Upper lobe of left lung (tissue), 4 donors: ENCODE data around the gene HEXA.
"Not testable (repeated sequence)": the region's sequence is repeated elsewhere in the genome, so short reads cannot be mapped to it uniquely, and the experiment has no call there.

Experiments used
- POLR2A ChIP-seq, 4 donors: fragments of 450-650 bp; IDR thresholded peaks; one replicate each; pipeline ENCODE4 v1.5.1; 2016 to 2017; ENCODE audit warnings: antibody characterized with exemption in 4 of 4, mild to moderate bottlenecking in 2 of 4
- POLR2AphosphoS5 ChIP-seq, 2 donors: sonication (generic); formaldehyde crosslinking; IDR thresholded peaks; one replicate each; pipeline ENCODE4 v1.5.1; 2017; ENCODE audit warnings: antibody characterized with exemption in 2 of 2
- TF ChIP-seq, protein P1 (sequence below), 6 experiments: fragments of 450-650 bp in 4 of 6; fragments of 200-600 bp in 2 of 6; sonication (generic) in 2 of 6; IDR thresholded peaks; one replicate each; pipeline ENCODE4 v1.5.1; 2016 to 2019; ENCODE audit warnings: antibody characterized with exemption in 6 of 6

GRCh38 chr15:72419768-72420167 lies 44.0 kb upstream of the HEXA start:
- TF ChIP-seq, protein P1, sequence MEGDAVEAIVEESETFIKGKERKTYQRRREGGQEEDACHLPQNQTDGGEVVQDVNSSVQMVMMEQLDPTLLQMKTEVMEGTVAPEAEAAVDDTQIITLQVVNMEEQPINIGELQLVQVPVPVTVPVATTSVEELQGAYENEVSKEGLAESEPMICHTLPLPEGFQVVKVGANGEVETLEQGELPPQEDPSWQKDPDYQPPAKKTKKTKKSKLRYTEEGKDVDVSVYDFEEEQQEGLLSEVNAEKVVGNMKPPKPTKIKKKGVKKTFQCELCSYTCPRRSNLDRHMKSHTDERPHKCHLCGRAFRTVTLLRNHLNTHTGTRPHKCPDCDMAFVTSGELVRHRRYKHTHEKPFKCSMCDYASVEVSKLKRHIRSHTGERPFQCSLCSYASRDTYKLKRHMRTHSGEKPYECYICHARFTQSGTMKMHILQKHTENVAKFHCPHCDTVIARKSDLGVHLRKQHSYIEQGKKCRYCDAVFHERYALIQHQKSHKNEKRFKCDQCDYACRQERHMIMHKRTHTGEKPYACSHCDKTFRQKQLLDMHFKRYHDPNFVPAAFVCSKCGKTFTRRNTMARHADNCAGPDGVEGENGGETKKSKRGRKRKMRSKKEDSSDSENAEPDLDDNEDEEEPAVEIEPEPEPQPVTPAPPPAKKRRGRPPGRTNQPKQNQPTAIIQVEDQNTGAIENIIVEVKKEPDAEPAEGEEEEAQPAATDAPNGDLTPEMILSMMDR (IDR thresholded peaks at IDR 0.05): not testable (repeated sequence)
- not testable (repeated sequence) for TF ChIP-seq POLR2AphosphoS5, POLR2A (IDR thresholded peaks at IDR 0.05)
